HG03025 (cell line): ENCODE results near the gene ADGRL3.
"Not testable (repeated sequence)": the region's sequence is repeated elsewhere in the genome, so short reads cannot be mapped to it uniquely, and the experiment has no call there.

Experiments used
- ATAC-seq: cut with Tn5 transposase; IDR thresholded peaks from one replicate; pipeline ENCODE4 v1.9.1; 2021; ENCODE audit warnings: mild to moderate bottlenecking, moderate library complexity; ENCODE audit not compliant: unreplicated experiment, low FRiP score

The ADGRL3 gene

GRCh38 chr4:61852105-61852504 lies 652.0 kb downstream of the ADGRL3 start:
- ATAC-seq, result not testable (repeated sequence)

DNA sequence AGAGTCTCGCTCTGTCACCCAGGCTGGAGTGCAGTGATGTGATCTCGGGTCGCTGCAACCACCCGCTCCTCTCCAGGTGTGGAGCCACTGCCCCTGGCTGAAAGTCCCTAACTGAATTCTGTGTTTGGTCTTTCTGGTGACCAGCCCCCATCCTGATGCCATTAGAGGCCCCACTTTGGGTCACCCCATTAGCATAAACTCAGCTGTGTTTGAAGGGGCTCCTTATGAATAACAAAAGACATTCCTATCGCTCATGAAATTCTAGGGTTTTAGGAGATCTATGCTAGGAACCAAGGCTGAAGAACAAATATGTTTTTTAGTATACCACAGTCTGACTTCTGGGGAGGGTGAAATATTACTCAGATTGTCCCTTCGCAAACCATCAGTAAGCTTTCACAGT lies 652.9 kb downstream of the ADGRL3 start:
- ATAC-seq, result no peak

DNA sequence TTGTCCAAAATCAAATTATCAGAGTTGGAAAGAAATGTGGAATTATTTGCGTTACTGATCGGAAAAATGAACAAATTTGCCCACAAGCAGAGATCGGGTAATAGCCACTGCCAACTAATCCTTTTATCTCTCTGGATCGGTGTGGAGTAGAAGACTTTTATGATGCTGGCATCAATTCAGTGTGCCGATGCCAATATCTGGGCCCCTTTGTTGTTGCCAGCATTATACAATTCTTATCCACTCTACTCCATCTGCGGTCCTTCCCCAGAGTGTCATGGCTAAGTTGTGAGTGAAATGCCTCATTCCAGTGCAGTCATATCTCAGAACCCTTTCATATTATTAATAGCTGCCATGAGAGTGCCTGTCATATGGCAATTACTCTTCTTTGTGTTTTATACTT lies 660.2 kb downstream of the ADGRL3 start:
- ATAC-seq, result no peak

- no peak for ATAC-seq
Observed at GRCh38 chr4:61864286-61864685, 664.2 kb downstream of the ADGRL3 start.

GRCh38 chr4:61866378-61867030 lies 666.4 kb downstream of the ADGRL3 start:
- ATAC-seq, result no peak

GRCh38 chr4:61872983-61873382 lies 672.9 kb downstream of the ADGRL3 start:
- ATAC-seq, result no peak

GRCh38 chr4:61877266-61877665 lies 677.1 kb downstream of the ADGRL3 start:
- ATAC-seq, result no peak

- ATAC-seq, result no peak
Observed at GRCh38 chr4:61877893-61878292, 677.8 kb downstream of the ADGRL3 start.

- ATAC-seq, result no peak
Observed at GRCh38 chr4:61882381-61882780, 682.3 kb downstream of the ADGRL3 start.

DNA sequence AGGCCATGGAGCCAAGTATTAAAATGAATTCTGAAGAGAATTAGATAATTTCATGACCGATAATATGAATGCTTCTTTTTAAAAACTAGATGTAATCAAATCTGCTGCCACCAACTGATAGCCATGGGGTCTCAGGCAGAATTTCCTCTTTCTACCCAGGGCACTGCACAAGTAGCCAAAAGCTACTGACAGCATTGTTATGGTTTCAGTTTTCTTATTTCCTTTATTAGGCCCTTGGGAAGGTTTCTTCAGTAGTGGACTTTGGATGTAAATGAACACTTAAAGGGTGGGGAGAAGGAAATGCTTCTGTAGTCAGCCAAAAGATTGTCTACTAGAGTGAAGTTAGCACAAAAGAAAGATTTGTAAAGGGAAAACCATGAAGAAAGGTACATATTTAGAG lies 686.0 kb downstream of the ADGRL3 start:
- ATAC-seq, result no peak

DNA sequence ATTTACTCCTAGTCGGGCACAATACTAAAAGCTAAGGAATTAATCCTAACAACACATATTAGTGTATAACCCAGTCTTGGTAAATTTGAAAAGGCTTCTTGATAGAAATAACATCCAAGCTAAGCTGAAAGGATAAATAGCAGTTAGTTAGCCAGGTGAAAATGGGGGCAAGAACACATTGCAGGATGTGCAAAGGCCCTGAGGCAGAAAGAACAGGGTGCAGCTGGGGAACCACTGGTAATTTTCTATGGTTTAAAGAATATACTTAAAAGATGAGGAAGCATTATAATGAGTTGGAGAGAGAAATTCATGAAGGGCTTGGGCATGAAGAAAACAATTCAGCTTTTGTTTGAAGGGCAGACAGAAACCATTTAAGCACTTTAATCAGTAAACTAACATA lies 689.0 kb downstream of the ADGRL3 start:
- ATAC-seq, result no peak

GRCh38 chr4:61890321-61890720 lies 690.2 kb downstream of the ADGRL3 start:
- no peak for ATAC-seq

DNA sequence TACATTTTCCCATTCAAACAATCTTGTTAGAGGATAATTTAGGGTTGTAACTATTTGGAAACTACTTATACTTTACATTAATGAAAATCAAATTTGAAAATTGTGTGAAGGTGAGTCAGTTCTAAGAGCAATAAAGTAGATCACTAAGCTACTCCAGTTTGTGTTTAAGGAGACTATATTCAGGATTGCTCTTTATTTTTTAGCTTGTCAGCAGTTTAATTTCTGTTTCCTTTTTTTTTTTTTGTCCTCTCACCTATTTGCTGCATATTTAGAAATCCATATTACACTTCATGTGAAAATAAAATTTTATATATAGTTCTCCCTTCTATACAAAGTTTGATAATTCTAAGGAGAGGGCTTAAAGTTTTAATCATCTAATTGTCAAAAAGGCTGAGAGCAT lies 691.8 kb downstream of the ADGRL3 start:
- ATAC-seq, result no peak

- ATAC-seq, result no peak
Observed at GRCh38 chr4:61896634-61897033, 696.5 kb downstream of the ADGRL3 start.

GRCh38 chr4:61909031-61909430 lies 708.9 kb downstream of the ADGRL3 start:
- ATAC-seq, result no peak

DNA sequence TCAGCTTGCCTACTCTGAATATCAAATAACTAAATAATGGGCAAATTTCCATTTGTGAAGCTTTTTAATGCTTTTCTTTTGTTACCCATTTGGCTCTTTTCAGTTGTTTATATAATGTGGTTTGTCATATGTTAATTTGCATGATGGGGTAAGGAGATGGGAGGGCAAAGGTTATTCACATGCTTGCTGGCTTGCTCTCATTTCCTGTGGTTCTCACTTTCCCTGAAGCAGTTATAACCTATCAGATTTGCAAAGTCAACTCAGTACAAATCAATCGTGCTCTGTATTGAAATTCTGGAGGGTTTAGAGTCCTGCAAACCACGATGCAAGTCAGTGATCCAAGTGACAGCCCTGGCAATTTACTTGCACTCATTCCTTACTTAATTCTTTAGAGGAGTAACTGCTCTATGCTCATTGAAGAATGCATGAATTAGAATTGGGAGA lies 711.2 kb downstream of the ADGRL3 start:
- no peak for ATAC-seq

DNA sequence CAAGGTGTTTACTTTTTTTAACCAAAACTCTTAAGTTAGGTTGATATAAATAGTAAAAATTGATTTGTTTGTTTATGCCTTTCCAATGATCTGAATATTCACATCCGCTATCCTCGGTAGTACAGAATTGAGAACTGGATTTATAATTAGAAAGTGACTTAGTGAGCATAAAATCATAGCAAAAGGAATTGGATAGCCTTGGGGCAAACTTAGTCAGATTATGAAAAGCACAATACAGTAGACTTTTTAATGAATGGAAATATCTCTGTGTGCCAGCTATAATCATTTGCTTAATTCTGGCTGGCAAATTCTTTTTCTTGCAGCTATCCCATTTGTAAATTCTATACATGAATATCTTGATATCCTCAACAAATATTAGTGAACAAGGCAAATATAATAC lies 713.5 kb downstream of the ADGRL3 start:
- ATAC-seq, result no peak

- ATAC-seq, result no peak
Observed at GRCh38 chr4:61915501-61915900, 715.4 kb downstream of the ADGRL3 start.

- no peak for ATAC-seq
Observed at GRCh38 chr4:61918507-61918906, 718.4 kb downstream of the ADGRL3 start.

- ATAC-seq, result no peak
Observed at GRCh38 chr4:61918987-61919386, 718.9 kb downstream of the ADGRL3 start.

DNA sequence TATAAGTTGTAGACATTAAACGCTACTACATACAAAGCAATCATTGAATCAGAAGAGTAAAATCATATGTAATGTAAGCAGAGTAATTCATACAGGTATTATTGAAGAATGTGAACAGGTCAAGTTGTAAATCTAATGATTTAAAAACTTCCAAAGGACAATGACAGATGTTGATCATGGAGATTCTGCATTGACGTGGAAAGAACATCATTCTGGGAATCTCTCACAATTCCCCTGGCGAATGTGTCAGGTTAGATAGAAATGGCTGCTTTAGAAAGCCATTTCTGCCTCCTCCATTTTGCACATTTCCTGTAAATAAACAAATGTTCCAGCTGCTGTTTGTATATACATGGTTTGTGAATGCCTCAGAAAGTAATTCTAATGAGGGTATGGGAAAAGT lies 719.4 kb downstream of the ADGRL3 start:
- no peak for ATAC-seq

GRCh38 chr4:61921920-61922319 lies 721.8 kb downstream of the ADGRL3 start:
- no peak for ATAC-seq

GRCh38 chr4:61922766-61923165 lies 722.6 kb downstream of the ADGRL3 start:
- no peak for ATAC-seq
